ENCODE results near the gene KMT2C.

Gene KMT2C

DNA sequence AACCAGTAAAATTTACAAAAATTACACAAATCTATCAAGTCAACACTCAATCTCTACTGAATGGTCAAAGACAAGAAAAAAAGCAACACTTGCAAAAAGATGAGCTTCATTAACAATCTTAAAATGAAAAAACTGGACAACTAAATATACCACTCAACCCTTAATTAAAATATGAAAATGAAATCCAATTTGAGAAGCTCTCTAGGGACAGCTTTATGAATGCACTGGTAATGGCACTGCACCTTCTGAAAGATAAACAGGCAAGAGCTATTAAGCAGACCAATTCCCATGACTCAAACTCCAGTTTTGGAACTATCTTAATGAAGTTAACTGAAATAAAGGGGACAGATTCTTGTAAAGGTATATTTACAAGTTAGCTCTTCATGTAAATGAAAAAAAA is 274.6 kb downstream of the KMT2C start:
- no peaks in the 10 kb centered on the region for H3K9me3 ChIP-seq (ENCODE audit: severe bottlenecking)
- H3K27me3 ChIP-seq (ENCODE audit: insufficient read depth, low read depth, severe bottlenecking) = no peaks in the 10 kb centered on the region
- H3K4me3 ChIP-seq (ENCODE audit: low read depth, low read length) = no peak overlapping the region
- TF ChIP-seq, protein P1, sequence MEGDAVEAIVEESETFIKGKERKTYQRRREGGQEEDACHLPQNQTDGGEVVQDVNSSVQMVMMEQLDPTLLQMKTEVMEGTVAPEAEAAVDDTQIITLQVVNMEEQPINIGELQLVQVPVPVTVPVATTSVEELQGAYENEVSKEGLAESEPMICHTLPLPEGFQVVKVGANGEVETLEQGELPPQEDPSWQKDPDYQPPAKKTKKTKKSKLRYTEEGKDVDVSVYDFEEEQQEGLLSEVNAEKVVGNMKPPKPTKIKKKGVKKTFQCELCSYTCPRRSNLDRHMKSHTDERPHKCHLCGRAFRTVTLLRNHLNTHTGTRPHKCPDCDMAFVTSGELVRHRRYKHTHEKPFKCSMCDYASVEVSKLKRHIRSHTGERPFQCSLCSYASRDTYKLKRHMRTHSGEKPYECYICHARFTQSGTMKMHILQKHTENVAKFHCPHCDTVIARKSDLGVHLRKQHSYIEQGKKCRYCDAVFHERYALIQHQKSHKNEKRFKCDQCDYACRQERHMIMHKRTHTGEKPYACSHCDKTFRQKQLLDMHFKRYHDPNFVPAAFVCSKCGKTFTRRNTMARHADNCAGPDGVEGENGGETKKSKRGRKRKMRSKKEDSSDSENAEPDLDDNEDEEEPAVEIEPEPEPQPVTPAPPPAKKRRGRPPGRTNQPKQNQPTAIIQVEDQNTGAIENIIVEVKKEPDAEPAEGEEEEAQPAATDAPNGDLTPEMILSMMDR (IDR thresholded peaks at IDR 0.05; ENCODE audit: low read depth, low read length) = no peak
- no peak for DNase-seq
- H3K27ac ChIP-seq = no peak overlapping the region
- peaks cover 67% of the 10 kb centered on the region for H3K36me3 ChIP-seq

- TF ChIP-seq, protein P1 (IDR thresholded peaks at IDR 0.05; ENCODE audit: low read depth, low read length) = no peak
- H3K36me3 ChIP-seq = peaks cover 80% of the 10 kb centered on the region
- H3K4me3 ChIP-seq (ENCODE audit: low read depth, low read length) = no peak overlapping the region
- H3K9me3 ChIP-seq (ENCODE audit: severe bottlenecking) = no peaks in the 10 kb centered on the region
- DNase-seq = no peak
- no peak overlapping the region for H3K27ac ChIP-seq
- H3K27me3 ChIP-seq (ENCODE audit: insufficient read depth, low read depth, severe bottlenecking) = no peaks in the 10 kb centered on the region
Observed at GRCh38 chr7:152158801-152159587, 276.8 kb downstream of the KMT2C start.

DNA sequence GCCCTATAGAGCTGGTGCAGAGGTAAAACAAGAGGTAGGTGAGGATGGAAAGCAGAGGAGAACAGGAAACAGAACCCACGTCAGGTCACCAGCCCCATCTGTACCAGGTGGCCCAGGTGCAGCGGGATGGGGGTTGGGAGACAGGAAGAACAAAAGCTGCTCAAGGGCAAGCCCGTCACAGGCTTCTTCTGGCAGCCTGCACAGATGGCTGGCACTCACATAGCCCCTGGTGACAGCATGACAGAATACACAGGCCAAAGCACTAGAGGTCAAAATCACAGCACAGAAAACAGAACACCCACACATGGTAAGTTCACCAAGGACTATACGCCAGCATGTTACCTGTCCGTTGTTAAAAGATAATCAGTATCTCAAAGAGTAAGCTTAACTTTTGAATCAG is 283.5 kb downstream of the KMT2C start:
- Histone ChIP-seq H3K36me3 (peaks cover 90% of the 10 kb centered on the region), H3K9me3 (ENCODE audit: severe bottlenecking) (no peaks in the 10 kb centered on the region), H3K4me3 (ENCODE audit: low read depth, low read length) (no peak overlapping the region), H3K27me3 (ENCODE audit: insufficient read depth, low read depth, severe bottlenecking) (no peaks in the 10 kb centered on the region), H3K27ac (no peak overlapping the region)
- no peak for DNase-seq
- TF ChIP-seq, protein P1 (IDR thresholded peaks at IDR 0.05; ENCODE audit: low read depth, low read length) = no peak

DNA sequence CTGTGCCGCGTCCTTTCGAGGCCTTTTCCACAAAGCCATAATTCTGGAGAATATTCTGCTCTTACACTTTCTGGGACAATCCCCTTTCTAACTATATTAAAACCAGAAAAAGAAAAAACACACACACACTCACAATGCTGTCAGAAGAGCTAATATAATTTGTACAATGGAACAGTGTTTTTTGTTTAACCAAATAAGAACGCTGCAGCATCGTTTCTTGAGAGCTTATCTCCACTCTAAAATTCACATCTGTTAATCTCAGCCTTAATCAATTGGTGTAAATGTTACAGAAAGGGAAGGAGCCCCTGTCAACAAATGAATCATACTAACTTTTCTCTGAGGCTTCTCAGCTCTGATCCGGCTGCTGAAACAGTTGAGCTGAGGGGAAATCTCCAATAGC is 286.4 kb downstream of the KMT2C start:
- TF ChIP-seq, protein P1 (IDR thresholded peaks at IDR 0.05; ENCODE audit: low read depth, low read length) = no peak
- no peak overlapping the region for H3K27ac ChIP-seq
- H3K9me3 ChIP-seq (ENCODE audit: severe bottlenecking) = no peaks in the 10 kb centered on the region
- H3K36me3 ChIP-seq = peaks cover 93% of the 10 kb centered on the region
- no peak for DNase-seq
- H3K4me3 ChIP-seq (ENCODE audit: low read depth, low read length) = no peak overlapping the region
- no peaks in the 10 kb centered on the region for H3K27me3 ChIP-seq (ENCODE audit: insufficient read depth, low read depth, severe bottlenecking)

- no peaks in the 10 kb centered on the region for H3K27me3 ChIP-seq (ENCODE audit: insufficient read depth, low read depth, severe bottlenecking)
- TF ChIP-seq, protein P1 (IDR thresholded peaks at IDR 0.05; ENCODE audit: low read depth, low read length) = no peak
- H3K27ac ChIP-seq = no peak overlapping the region
- DNase-seq = no peak
- H3K36me3 ChIP-seq = peaks cover 93% of the 10 kb centered on the region
- no peaks in the 10 kb centered on the region for H3K9me3 ChIP-seq (ENCODE audit: severe bottlenecking)
- no peak overlapping the region for H3K4me3 ChIP-seq (ENCODE audit: low read depth, low read length)
Observed at GRCh38 chr7:152148706-152149105, 287.1 kb downstream of the KMT2C start.
